ENCODE results near the gene MAPK9.
A peak's percentile ranks its signal among the peaks of the same experiment; 100 is the strongest.
"Not testable (repeated sequence)": the region's sequence is repeated elsewhere in the genome, so short reads cannot be mapped to it uniquely, and the experiment has no call there.

MAPK9 gene

DNA sequence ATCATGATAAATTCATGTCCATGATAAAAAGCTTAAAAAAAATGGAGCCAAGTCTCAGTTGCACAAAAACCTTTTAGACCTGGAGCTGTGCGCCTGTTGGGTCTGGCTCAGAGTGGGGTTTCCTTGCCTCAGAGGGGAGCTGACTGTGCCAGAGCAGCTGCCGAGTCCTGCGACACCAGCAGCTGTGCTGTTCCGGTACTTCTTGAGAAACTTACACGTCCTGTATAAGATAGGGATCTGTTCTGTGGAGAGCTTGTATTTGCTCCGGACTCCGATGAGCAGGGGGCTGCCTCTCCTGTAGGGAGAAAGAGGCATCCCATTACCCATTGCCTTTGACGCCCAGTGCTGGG lies 32.7 kb upstream of the MAPK9 start:
- no peak for DNase-seq

DNA sequence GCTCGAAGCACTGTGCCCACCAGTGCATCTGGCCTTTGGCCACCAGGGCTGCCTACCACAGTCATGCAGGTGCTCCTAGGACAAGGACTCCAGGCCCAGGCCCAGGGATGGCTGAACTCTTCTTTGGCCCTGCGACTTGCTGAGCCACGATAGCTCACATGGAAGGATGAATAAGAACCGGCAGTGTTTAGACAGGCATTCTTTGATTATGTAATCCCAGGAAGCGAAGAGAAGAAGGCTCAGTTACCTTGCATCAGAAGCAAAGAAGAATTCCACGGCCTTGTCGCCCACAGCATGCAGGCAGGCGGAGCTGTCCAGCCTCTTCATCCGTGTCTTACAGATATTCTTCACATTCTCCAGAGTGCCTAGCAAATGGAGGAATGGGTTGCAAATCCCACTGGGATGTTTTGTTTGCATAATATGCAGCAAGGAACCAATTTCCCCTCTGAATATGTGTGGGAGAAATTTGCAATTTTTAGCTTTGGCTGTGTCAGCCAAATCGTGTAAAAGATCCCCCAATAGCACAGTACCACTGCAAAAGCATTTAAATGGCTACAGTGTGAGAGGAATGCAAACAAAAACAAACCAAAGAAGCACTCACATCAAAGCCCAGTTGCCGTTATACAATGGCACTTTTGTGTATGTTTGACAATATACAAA lies 32.2 kb upstream of the MAPK9 start:
- DNase-seq = no peak

DNA sequence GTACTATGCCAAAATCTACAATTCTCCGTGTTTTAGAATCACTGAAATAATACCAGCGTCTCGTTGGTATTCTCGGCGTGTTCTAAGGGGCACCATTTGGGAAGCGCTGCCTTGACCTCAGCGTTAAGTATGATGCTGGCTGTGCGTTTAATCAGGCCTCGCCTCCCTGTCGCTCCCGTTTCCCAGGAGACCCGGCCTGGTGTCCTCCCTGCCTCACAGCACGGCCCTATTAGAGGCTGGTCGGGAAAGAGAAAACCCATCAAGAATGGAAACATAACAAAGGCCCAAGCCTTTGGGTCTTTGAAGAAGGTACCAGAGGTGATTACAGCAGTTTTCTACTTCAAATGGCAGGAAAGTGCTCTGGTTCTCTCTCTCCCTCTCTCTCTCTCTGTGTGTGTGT lies 31.3 kb upstream of the MAPK9 start:
- DNase-seq = no peak

DNA sequence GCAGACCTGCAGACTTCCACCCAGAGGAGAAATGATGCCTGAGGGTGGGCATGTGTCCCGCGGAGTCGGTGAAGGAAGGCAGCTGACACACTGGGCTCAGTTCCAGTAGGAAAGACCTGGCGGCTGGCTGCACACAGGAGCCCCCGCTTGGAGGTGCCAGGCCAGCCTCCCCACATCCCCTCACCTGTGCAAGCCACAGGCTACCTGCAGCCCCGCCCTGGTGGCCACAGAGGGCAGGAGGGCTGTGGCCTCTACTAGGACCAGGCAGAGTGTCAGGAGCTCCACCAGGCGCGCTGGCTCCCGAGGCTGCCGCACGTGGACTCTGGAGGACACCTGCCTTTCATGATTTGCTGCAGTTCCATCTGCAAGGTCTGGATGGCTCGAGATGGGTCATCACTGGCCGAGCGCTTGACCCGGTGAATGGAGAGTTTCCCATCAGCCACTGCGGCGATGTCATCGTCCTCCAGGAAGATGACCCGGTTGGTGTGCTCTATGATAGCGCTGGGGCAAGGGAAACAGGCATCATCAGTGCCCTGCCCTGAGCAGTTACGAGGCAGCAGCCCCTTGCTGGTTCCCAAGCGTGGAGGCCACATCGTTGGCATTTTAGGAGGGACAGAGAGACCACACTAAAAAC lies 26.7 kb upstream of the MAPK9 start:
- DNase-seq = no peak

DNA sequence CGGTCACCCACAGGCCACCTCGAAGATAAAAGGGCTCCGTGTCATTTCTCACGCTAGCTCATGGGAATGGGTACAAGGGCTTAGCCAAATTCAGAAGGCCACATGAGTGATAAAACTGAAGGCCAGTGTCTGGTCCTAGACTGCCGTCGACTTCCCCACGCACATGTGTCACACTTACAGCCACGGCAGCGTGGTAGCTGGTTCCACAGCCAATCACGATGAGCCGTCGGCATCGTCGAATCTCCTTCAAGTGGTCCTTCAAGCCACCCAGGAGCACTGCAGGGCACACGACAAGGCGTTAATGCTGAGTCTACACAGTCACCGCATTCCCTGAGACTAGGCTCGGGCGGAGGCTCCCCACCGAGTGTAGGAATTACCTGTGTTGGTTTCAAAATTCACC lies 24.7 kb upstream of the MAPK9 start:
- DNase-seq = no peak

DNA sequence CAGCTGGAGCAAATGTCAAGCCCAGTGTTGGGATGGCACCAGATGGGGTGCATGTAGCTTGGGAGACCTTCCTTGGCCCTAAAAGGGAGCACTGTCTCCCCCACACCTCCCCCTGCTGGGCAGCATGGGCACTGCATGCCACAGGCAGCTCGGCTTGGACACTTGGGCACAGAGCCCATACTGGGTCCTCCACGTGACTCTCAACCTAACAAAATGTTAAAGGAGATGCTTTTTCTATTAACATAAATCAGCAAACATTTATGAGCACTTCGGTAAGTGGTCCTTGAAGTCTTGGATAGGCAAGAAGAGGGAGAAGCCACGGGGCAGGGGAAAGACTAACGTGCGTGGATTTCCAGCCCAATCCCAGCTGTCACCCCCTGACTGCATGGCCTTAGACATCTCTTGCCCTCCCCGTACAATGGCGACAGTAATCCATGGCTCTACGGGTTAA lies 23.9 kb upstream of the MAPK9 start:
- peak; percentile 85 for DNase-seq

DNA sequence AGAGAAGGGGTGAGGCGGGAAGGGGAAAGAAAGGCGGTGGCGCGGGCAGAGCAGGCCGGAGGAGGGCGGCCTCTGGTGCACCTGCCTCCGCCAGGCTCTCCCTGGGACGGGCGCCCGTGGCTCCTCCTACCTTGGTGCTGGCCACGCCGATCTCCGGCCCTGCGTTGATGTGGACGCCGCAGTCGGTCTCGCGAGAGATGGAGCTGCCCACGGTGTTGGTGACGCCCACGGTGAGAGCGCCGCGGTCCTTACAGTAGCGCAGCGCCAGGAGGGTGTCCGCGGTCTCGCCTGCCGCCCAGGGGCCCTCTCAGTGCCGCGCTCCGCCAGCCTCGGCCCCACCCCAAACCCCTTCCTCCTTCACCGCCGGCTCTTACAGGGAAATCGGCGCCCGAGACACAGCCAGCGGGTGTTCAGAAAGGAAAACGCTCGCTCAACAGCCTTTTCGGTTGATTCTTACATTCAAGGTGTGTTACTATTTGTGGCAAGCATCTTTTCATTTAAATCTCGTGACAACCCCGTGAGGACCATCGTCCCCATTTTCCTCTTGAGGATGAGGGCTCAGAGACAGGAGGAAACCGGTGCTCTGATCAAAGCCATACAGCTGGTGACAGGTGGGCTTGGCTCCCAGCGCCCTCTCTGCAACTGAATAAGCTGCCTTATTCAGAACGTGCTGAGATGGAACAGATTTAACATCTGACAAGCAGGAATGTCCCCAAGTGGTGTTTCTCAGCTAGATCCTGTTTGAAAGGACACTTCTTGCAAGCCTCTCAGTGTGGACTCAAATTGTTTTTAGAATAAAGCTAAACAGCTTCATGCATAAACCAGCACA lies 22.0 kb upstream of the MAPK9 start:
- DNase-seq = peak; percentile 88

DNA sequence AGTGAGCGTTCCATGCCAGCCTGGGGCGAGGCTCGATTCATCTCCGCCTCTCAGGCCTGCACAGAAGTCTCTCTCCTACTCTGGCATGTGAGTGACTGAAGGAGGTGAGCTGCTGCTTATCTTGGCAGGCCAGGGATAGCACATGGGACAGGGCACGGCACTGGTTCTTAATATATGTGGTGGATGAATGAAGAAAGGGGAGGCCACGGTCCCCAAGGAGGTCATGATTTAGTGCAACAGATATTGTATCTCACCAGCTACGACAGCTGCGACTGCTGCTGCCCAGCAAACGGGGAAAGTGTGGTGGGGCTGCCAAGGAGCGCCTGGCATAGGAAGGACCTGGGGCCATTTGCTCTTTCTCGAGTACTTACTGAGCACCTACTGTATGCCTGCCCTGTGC lies 19.3 kb upstream of the MAPK9 start:
- no peak for DNase-seq

DNA sequence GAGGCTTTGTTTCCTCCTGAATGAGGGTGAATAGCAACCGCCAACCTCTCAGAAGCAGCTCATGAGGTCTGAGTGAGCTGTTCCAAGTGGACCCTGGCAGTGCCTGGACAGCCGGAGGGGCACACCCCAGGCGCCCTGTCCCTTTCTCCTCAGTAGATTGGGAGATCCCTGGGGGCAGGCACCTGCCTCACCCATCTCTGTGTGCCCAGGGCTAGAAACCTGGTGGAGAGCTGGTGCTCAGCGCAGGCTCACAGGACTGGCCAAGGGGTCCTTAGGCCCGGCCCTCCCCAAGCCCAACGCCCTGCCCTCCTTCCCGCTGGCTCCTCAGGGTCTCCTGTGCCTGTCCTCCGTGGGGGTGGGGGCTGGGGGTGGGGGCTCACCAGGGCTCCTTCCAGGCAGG lies 14.9 kb upstream of the MAPK9 start:
- no peak for DNase-seq

DNA sequence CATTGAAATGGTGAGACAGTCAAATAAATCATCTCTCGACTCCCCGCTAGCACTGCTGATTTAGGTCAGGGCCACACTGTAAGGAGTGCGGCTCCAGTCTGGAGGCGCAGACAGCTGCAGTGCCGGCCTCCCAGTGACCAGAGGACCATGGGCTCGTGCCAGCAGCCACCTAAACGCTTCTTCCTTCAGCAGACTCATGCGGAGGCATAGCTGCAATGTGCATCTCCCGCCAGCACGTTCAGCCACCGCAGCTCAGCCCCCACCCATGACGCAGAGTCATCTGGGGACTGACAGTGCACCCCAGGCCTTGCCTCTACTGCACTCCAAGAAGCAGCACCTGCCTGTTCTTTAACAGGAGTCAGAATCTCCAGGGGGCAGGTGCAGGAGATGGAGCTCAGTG lies 13.6 kb upstream of the MAPK9 start:
- no peak for DNase-seq

DNA sequence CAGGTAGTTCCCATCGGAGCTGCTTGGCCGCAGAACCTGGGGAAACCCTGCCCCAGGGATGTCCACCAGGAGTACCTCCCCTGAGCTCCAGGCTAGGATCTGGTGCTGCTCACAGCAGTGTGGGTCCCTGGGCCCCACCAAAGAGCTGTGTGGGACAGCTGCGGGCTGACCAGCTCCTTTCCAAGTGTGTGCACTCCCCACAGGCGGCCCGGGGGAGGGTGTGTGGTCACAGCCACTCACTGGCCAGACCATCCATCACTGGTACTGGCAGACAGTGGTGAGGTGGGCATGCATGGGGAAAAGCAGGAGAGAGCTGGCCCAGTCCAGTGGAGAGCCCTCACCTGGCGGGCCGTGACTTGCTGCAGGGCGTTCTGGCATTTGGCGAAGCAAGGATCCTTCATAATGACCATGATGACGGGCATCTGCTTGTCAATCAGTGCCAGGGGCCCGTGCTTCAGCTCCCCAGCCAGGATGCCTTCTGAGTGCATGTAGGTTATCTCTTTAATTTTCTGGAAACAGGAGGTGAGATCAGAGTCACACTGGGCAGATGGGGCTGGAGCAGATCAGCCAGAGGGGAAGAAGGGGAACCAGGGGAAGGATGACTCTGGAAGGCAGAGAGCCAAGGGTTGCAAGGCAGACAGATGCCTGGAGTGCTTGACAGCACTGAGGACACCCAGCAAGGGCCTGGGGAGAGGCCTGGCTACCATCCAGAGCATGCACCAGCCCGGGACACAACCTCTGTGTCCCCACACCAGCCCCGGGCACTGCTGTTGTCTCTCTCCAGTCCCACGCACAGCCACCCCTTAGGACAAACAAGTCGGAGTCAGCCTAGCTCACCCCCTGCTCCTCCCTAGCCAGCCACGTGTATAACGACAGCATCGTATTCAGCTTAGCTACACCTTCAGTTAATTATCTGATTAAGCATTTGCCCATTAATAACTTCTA lies 12.8 kb upstream of the MAPK9 start:
- DNase-seq = no peak

DNA sequence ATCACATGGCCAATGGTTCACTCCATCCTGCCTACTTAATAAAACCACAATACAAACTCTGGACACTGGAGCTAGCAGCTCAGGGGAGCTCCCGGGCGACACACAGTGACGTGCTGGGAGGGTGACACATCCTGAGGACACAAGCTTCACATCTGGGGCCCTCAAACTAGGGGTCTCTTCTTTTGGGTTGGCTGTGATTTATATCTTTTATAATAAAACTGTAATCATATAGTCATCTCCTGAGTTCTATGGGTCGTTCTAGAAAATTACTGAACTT lies 12.1 kb upstream of the MAPK9 start:
- no peak for DNase-seq

DNA sequence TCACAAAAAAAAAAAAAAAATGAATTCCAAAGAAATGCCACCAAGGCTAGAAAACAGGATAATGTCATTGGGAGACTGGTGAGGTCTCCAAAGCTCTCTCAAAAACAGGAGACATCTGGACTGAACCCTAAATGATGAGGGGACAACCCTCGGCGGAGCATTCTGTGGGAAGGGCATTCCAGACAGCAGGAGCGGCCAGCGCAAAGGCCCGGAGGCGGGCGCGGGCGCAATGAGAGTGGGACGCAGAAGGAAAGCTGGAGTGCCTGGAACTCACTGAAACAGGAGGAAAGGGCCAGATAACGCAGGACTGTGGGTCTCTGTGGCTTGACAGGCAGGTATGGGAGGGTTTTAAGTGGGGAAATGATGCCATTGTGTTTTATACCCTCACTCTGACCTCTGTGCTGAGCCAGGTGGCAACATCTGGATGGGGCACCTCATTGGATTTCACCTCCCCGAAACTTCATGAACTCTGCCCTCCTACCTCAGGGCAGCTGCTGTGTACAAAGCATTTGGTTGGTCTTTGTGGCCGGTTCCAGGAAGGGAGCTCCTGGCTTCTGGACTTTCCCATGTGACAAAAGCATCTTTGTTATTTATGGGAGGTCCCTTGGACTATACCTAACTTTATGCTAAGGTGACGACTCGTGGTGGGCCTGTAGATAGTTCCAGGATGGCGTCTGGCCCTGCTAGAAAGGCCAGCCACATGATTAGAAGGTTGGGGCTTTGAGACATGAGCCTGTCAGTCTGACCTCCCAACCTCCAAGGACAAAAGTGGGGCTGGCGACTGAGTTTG lies 11.5 kb upstream of the MAPK9 start:
- no peak for DNase-seq

DNA sequence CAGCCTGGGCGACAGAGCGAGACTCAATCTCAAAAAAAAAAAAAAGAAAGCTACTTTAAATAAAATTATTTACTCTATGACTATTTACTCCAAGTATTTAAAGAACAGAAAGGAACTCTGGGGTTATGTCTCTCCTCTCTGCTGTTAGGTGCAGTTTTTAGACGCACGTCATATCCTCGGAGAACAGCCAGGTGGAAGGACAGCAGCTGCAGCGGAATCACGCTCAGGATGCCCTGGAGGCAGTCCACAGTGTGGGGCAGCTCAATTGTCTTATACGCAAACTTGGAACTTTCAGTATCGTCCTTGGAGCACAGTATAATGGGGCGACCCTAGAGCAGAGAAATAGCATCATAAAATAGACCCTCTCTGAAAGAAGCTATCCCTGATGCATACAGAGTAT lies 10.4 kb upstream of the MAPK9 start:
- no peak for DNase-seq

DNA sequence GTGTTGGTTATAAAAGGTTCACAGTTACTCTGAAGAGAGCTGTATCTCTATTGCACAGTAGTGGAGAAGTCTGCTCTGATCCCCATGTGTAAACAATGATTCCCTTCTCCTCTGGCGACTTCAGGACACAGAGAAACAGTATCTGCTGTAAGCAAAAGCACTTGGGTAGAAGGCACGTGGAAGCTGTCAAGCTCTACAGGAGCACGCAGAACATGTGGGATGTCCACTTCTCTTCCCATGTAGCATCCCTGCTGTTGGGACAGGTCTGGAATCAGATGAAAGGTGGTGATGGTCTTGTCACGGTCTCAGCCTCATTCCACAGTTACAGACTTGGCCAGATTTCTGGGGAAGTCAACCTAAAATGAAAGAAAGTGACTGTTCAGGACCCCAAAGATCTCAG lies 9.4 kb upstream of the MAPK9 start:
- DNase-seq = no peak

DNA sequence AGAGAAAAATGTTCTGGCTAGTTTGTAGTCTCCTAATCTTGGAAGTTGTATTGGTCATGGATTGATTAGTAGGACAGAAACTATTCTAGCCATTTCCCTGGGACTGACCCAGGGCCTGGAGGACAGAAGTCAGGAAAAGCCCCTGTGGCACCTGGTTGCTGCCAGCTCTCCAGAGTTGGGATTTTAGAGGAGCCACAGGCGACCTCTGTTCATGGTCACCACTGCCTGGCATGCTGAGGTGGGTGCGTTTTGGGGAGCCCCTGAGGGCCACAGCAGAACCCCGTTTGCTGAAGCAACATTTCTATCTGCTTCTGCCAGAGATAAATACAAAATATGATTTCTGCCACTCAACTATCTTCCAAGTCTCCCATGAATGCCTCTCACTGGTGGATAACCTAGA lies 7.6 kb upstream of the MAPK9 start:
- no peak for DNase-seq

DNA sequence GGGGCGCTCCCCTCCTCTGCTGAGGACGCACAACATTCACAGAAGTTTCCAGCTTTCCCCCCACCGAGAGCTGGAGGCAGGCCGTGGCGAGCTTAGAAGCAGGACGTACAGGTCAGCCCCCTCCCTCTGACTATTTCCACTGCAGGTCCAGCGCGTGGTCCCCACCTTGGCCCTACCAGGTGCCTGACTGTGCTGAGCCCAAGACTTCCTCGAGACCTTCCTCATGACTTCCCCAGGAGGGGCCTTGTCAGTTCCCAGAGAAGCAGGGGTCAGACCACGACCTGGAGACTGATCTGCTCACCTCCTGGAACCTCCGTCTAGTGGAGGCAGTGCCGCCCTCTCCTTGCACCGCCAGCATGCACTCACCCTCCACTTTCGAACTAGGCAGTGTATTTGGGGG lies 7.1 kb upstream of the MAPK9 start:
- DNase-seq = not testable (repeated sequence)

DNA sequence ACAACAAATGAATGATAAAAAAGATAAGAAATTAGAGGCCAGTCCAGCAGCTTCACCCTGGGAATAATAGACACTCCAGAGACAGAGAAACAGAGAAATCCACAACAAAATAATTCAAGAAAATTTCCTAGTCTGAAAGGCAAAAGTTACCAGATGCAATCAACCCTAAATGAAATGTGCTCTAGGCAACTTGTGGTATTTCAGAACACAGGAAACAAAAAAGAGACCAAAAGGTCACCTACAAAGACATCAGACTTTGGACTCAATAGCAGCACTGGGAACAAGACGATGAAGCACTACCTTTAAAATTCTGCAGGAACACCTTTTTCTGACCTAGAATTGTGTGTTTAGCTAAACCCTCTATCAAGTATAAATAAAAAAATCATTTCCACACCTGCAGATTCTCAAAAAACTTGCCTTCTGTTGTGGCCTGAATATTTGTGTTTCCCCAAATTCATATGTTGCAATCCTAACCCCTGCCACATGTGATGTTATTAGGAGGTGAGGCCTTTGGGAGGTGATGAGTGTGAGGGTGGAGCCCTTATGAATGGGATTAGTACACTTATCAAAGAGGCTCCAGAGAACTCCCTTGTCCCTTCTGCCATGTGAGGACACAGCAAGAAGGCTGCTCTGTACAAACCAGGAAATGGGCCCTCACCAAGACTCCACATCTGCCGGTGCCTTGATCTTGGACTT lies 5.9 kb upstream of the MAPK9 start:
- DNase-seq = no peak

DNA sequence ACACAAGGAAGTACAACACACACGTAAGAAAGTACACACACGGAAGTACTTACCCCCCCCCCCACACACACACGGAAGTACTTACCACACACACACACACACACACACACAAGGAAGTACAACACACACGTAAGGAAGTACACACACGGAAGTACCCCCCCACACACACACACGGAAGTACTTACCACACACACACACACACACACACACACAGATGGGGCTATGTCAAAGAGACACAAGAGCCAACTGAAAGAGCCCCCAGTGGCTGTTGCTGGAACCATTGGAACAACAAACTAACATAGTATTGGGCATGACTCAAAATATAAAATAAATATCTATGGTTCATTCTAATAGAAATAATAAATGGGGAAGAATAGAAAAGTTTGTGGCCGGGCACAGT lies 4.9 kb upstream of the MAPK9 start:
- DNase-seq = no peak

DNA sequence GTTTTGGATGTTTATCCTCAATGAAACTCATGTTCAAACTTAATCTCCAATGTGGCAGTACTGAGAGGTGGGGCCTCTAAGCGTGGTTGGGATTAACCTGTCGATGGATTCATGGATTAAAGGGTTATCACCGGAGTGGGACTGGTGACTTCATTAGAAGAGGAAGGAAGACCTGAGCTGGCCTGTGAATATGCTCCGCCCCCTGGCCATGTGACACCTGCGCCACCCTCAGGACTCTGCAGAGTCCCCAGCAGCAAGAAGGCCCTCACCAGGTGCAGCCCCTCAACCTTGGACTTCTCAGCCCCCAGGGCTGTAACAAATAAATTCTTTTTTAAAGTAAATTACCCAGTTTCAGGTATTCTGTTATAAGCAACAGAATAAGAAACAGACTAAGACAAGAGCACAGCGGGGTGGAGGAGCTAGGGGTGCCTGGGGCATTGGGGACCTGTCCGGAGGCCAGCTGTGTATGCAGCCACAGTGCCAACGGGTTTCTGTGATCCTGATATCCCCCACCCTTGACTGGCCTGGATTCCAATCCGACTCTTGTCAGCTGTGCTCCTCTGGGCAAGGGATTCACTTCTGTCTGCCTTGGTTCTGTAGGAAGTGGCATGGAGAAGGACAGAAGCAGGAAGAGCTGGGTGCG lies 3.2 kb upstream of the MAPK9 start:
- DNase-seq = no peak

DNA sequence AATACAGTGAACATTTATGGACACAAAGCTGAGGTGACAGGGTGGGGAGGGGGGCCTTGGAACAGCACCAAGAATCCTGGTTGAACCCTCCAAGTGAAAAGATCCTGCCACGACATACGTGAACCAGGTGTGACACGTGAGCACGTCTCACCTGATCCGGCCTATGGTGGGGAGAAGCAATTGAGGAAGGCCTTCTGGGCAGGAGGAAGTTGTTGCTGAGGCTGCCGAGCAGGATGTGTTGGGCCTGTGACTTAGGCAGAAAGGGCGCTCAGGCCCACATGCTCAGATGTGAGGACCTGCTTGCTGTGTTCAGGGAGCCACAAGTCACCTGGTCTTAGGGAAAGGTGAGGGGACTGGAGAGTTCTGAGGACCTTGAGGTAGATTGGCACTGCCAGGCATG lies 2.5 kb upstream of the MAPK9 start:
- DNase-seq = no peak

Measured in activated CD4-positive, alpha-beta T cell treated with anti-CD3 and anti-CD28 coated beads for 48 hours (primary cell).